Left forelimb (tissue), 1 donor: ENCODE measurements around the gene TGFBR2.
A peak's percentile ranks its signal among the peaks of the same experiment; 100 is the strongest.

Experiments
- DNase-seq: peaks from one replicate; pipeline ENCODE4 v3.0.0-alpha.2; 2018; ENCODE audit warnings: low spot score

TGFBR2 gene

DNA sequence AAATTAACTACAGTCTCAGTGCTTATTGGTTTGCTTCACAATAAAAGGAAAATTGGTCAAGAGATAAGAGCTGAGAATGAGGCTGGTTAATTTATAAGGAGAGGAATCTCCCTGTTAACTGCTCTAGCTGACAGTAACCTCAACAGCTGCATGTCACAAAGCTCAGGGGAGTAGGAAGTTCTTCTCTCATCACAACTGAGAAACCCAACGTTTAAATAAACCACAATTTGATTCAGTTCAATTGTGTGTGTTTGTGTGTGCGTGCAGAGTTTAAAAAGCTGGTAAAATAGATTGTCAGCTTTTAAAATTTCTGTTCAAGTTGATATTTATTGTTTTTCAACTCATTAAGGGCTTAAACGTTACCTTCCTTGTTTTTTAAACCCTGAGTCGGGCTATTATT lies 3.5 kb upstream of the TGFBR2 start:
- DNase-seq, result no peak

DNA sequence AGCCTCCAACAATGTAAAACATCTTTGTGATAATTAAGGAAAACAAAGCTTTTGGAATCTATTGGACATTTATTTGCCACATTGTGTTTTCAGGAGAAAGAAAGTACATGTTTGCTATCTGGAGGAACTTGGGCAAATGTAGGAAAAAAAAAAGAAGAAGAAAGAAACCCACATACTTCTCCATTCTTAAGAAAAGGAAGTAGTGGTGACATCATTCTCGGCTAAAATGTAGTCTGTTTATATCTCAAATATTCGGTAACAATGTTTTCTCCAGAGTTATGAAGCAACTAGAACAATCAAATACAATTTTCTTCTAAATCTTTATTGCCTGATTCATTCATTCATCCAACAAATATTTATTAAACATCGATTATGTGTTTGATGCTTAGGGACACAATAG lies 2.3 kb upstream of the TGFBR2 start:
- no peak for DNase-seq

DNA sequence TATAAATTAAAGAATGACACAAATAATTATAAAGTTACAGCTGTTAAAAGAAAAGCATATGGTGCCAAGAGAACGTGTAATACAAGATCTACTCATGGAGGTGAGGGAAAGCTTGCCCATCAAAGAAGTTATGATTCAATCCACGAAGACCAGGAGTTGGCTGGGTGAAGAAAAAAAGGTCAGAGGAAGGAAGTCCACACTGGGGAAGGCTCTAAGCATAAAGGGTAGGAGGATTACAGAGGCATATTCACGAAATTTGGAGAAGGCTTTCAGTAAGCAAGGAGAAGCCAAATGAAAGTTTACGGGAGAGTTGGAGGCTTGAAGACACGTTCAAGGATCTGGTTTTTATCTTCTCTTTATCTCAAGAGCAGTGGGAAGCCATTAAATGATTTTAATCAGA lies 1.8 kb upstream of the TGFBR2 start:
- no peak for DNase-seq

DNA sequence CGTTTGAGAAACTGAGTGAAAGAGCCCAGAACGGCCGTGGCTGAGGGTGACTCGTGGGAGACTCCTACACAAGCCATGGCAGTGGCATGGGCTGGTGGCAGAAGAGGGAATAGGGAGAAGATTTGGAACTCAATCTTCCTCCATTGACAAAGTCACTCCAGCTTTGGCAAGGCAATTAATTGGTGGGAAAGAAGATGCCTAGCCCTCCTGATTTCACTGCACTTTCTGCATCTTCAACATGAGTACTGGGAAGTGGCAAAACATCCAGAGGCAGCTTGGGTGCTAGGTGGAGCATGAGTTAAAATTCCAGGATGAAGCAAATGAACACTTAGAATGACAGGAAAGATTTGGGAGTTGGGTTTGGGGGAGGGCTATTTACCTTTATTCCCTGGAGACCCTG lies 1.4 kb upstream of the TGFBR2 start:
- DNase-seq, result no peak

DNA sequence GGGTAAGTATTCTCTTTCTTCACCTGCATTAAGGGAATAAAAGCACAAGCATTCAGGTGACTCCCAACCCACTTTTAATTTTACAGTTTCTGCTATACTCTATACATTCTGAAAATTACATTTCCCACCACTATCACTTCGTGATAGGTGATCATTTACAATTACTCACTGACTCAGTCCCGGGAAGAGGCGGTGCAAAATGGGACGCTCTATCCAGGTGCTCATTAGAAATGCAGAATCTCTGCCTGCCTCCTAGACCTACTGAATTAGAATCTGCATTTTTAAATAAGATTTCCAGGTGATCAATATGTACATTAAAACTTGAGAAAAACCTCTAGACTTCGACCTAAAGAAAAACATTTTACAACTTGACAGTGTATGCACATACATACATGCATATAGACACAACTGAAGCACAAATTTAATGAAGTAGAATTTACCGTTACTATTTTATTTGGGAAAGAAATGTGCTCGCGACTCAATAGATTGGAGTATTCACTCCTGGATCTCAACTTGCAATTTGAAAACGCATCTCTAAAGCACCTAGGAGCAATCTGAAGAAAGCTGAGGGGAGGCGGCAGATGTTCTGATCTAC lies 598 bp upstream of the TGFBR2 start:
- DNase-seq, result no peak

GRCh38 chr3:30607032-30607833 lies 832 bp downstream of the TGFBR2 start:
- peak; percentile 84 for DNase-seq

DNA sequence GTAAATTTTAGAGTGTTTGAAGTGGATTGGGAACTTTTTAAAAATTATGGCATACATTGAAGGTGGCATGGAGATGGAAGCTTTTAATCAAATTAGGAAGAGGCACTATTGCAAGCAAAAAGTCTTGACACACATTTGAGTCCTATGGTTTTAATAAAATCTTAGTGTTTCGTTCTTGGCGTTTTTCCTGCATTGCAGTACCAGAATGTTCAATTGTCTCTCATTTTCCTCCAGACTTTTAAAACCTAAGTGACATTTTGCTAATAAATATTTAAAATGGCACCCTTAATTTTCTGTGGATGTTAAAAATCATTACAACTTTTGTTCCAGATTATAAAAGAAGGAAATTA lies 2.2 kb downstream of the TGFBR2 start:
- no peak for DNase-seq

DNA sequence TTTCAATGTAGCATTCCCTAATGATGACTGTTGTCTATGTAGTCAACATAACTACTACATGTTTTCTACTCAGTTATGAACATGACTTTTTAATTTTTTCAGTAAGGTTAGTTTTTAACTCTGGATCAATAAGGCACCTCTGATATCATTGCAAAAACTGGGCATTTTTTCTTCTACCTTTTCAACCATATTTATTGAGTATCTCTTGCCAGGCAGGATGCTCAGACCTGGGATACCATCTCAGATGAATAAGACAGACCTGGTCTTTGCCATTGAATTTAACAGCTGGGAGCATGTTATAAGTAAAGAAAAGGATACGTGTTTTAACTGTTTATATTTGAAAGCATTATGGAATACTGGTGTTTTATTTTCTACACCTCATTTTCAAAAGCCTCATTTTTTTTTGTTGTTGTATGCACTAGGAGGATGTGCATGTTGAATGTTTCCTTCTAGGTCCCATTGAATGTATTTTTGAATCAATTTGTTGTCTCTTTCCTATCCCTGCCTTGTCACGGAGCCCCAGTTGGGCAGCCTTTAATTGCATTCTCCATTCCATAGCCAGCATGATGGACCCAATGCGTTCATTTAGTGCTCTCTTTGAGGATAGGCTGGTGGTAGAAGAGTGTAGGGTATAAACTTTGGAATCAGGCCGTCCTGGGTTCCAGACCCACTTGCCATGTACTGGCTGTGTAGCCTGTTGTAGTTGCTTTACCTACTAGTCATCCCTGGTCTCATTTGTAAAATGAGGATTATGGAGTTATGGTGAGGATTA lies 3.7 kb downstream of the TGFBR2 start:
- DNase-seq, result no peak

DNA sequence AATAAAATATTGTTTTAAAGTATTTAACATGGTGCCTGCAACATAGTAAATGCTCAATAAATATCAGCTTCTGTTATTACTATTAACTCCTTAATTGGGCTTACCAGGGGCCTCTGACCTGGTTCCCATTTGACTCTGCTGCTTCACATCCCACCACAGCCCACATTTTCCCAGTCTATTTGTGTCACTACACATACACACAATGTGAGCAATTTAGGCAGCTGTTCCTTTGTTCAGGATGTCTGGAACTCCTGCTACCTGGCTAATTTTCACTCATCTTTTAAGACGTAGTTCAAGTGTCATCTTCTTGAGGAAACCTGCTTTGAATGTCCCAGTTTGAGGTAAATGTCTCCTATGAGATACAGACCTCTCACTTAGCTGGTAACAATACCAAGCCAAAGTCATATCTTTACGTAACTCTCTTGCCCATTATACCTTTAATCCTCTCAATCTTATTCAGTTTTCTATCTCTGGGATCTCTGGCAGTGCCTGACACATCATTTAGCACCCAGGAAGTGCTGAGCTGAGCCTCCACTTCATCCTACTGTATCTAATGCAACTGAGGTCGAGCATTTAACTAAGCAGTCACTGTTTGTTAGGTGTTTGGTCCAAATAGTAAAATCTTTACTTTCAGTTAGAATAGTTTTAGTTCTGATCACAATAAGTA lies 4.4 kb downstream of the TGFBR2 start:
- no peak for DNase-seq

DNA sequence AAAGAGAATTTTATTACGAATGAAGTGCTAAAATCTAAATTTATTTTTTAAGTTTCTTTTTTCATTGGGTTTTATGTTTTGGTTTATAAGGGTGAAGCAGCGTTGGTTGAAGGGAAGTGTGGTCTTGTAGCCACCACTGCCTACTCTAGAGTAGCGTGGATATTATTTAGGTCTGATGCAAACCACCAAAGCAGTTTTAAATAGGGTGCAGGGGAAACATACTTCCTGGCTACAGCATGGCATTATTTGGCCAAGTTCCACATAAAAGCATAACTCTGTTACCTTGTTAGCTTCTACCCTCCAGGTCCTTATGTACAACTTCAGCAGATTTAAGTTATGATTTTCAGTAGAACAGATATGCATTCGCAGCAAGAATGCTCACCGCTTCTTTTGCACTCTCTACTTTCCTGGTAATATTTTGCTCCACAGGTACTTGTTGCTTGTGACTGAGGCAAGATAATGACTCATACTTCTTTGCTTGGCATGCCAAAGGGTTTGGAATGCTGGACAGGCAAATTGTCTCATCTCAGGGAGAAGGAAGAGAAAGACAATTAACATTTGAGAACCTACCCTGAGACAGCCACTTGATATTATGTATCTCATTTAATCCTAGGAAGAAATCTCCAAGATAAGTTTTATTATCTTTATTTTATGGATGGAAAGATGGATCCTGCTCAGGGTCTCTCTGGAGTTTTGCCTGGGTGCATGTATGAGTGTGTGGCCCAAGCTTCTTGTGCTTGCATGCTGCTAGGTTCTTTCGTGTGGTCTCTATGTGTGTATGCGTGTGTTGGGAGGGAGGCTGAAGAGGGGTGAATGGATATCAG lies 5.4 kb downstream of the TGFBR2 start:
- no peak for DNase-seq

GRCh38 chr3:30612437-30613132 lies 6.2 kb downstream of the TGFBR2 start:
- no peak for DNase-seq

DNA sequence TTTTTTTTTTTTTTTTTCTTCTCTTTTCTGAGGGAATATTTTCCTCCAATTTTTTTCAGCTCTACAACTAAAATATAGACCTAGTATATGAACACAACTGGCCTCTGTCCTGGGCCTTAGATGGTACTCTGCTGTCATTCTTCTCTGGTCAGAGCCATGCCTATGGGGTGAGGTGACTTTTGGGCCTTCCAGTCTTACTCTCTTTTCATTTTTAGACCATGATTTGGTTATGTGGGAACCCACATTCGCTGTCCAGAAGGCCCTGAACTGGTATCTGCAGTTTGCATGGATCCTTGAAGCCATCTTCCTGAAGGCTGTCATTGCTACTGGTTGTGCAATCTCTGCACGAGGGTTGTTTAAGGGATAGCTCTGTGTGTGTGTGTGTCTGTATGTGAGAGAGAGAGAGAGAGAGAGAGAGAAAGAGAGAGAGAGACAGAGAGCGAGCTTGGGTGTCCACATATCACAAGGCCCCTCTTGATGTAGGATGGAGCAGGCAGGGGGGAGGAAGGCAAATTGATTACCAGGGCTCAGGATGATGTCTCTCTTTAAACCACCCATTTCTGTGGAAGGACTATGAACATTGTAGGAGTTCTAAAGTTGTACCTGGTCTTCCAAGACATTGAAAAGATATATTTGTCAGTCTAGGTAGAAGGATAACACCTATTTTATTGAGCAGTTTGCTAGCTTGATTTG lies 6.9 kb downstream of the TGFBR2 start:
- DNase-seq, result no peak

DNA sequence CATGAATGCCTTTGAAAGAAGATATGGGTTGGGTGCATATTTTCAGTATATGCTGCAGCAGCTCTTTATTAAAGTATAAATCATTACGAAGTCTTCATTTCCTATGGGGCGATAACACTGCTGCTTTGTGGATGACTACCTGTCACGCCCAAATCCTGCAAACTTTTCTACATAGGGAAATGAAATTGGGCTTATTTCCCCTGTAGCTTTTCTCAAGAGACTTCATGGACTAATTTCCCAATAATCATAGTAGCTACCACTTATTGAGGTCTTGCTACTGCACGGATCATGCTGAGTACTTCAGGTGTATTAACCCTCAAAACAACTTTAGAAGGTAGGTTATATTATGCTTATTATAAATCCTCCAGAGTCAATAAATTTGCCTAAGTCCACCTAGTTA lies 8.0 kb downstream of the TGFBR2 start:
- no peak for DNase-seq

DNA sequence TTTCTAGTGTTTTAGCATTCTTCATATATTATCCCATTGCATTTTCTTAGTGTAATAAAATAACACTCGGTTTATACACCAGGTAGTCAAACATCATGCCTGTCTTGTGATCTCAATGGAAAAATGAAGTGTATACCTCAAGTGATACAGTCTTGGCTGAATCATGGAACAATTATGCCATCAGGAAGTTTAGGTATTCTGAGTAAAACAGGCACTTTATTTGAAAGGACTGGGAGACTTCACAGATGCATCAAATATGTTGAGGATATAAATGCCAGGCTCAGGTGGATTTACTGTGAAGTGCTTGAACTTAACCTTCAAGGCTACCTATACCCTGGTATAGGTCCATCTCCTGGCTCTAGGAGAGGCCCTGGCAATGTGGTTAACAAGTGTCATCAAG lies 8.5 kb downstream of the TGFBR2 start:
- no peak for DNase-seq

- no peak for DNase-seq
Measured at GRCh38 chr3:30615615-30616346, 9.4 kb downstream of the TGFBR2 start.

DNA sequence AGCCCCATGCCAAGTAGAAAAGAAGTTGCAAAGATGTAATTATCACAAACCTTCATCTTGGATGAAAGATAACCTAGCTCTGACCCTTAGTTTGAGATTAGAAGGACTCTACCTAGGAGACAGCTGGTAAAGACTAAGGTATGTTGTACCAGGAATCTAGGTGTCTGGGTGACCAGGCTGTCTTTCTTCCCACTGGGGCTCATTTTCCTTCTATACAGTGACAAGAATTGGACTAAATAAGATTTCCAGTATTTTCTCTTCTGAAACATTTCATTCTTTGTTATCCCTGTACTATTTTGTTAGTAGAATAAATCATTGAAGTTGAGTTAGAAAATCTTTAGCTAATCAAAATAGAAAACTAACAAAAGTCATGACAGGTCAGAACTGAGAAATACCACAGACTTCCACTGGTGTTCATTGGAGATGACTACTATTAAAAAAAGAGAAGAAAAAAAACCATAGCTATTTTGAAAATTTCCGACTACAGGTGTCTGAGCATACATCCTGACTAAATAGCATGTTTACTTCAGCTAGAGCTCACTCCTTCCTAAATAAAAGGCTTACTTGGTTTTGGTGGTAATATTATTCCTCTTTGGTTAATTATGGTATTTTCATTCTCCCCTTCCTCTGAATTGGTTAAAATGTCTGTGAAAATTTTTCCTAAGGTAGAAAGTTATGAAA lies 10.1 kb downstream of the TGFBR2 start:
- DNase-seq, result no peak

GRCh38 chr3:30617069-30617468 lies 10.7 kb downstream of the TGFBR2 start:
- DNase-seq, result no peak

DNA sequence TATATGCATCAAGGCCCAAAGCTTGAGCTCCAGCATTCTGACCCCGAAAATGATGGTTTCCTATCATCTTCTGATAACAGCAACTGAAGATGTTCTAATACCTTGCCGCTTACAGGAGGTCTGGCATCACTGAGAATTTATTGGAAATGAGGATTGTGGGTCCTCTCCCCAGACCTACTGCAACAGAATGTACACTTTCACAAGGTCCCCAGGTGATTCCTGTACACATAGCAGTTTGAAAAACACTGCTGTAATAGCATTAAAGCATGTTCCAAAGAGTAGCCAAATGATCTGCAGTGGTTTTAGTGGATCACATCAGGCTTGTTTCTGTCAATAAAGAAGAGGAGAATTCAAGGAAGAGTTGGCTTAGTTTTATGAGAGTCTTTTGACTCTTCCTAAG lies 11.3 kb downstream of the TGFBR2 start:
- DNase-seq, result no peak

GRCh38 chr3:30618526-30618925 lies 12.1 kb downstream of the TGFBR2 start:
- no peak for DNase-seq
